Spleen (tissue), 11 donors: ENCODE measurements around the gene ROBO1. TPM values are rescaled to one million over a fixed set of nuclear protein-coding genes. Genes with fewer than 3 reads are reported as not detected.

Source experiments
- DNase-seq: peaks from one replicate; pipeline ENCODE4 v3.0.0-alpha.2; 2020
- H3K27ac ChIP-seq, 8 donors: fragments of 200-600 bp; sonication (generic) in 7 of 8; 1 replicate in 4 of 8; 2 replicates in 4 of 8; pipeline versions ENCODE4 v1.5.0 to v1.8.0; 2016 to 2021; ENCODE audit warnings: inconsistent platforms in 4 of 8, mild to moderate bottlenecking in 4 of 8, moderate library complexity in 1 of 8
- H3K27me3 ChIP-seq, 7 donors: fragments of 200-600 bp; sonication (generic) in 6 of 7; replicated peaks in 1 of 7; 1 replicate in 4 of 7; 2 replicates in 3 of 7; pipeline versions ENCODE4 v1.5.0 to v1.8.0; 2016 to 2021; ENCODE audit warnings: inconsistent platforms in 3 of 7, mild to moderate bottlenecking in 1 of 7
- H3K36me3 ChIP-seq, 6 donors: fragments of 200-600 bp; sonication (generic) in 5 of 6; 1 replicate in 4 of 6; 2 replicates in 2 of 6; pipeline versions ENCODE4 v1.5.0 to v1.8.0; 2016 to 2021; ENCODE audit warnings: inconsistent platforms in 2 of 6
- H3K4me1 ChIP-seq, 6 donors: fragments of 200-600 bp; sonication (generic) in 5 of 6; 1 replicate in 3 of 6; 2 replicates in 3 of 6; pipeline versions ENCODE4 v1.5.0 to v1.8.0; 2016 to 2021; ENCODE audit warnings: inconsistent platforms in 3 of 6
- H3K4me3 ChIP-seq, 8 donors: fragments of 200-600 bp; sonication (generic) in 7 of 8; 1 replicate in 4 of 8; 2 replicates in 4 of 8; pipeline versions ENCODE4 v1.5.0 to v1.8.0; 2016 to 2021; ENCODE audit warnings: inconsistent platforms in 4 of 8, mild to moderate bottlenecking in 4 of 8, moderate library complexity in 2 of 8
- H3K9me3 ChIP-seq, 8 donors: fragments of 200-600 bp; sonication (generic) in 7 of 8; 1 replicate in 4 of 8; 2 replicates in 4 of 8; pipeline versions ENCODE4 v1.5.0 to v1.8.0; 2016 to 2021; ENCODE audit warnings: inconsistent platforms in 4 of 8
- CTCF ChIP-seq, 11 experiments: fragments of 200-600 bp in 7 of 11; fragments of 450-650 bp in 4 of 11; sonication (generic) in 4 of 11; IDR thresholded peaks in 8 of 11; conservative IDR thresholded peaks in 3 of 11; 1 replicate in 7 of 11; 2 replicates in 4 of 11; pipeline versions ENCODE4 v1.4.0 to v1.8.0; 2016 to 2021; ENCODE audit warnings: antibody characterized with exemption in 11 of 11, inconsistent platforms in 4 of 11, mild to moderate bottlenecking in 1 of 11
- POLR2A ChIP-seq, 3 donors: fragments of 450-650 bp; IDR thresholded peaks; one replicate each; pipeline ENCODE4 v1.5.1; 2017; ENCODE audit warnings: antibody characterized with exemption in 3 of 3, mild to moderate bottlenecking in 1 of 3
- POLR2AphosphoS5 ChIP-seq, 3 donors: sonication (generic); formaldehyde crosslinking; IDR thresholded peaks; one replicate each; pipeline ENCODE4 v1.5.1; 2017; ENCODE audit warnings: antibody characterized with exemption in 3 of 3
- WGBS, 5 donors: extraction: QIAGEN DNeasy Blood & Tissue Kit in 3 of 5; methylation state at CpG; one replicate each; pipeline versions ENCODE4 v1.1.5 to v1.1.7; 2013 to 2018; 5-methylcytosine and 5-hydroxymethylcytosine counted together
- intact Hi-C: fragments of 100-400 bp; cut with DNase I; formaldehyde crosslinking; loops from one replicate; pipeline ENCODE4 v1.15.0; 2023; ENCODE audit warnings: low total_unique reads
- microRNA-seq, 3 donors: library from miRNA; unstranded; fragments of <30 nt; microRNA quantifications; one replicate each; pipeline versions ENCODE4 to v1.1.0, GENCODE V29; 2019 to 2020
- polyA plus RNA-seq, 3 donors: library from polyadenylated mRNA; stranded (reverse); fragments of 200-250 nt; gene quantifications; one replicate each; pipeline ENCODE4 v1.2.1, GENCODE V29; 2013
- small RNA-seq, 4 donors: library from RNA; depleted of rRNA; stranded (forward); fragments of <200 nt; gene quantifications; one replicate each; pipeline ENCODE3, GENCODE V24; 2016
- total RNA-seq, 7 donors: library from RNA; depleted of rRNA in 3 of 7; stranded (reverse); fragments of >200 nt in 3 of 7; fragmentation: NEBNext Ultra II Directional in 4 of 7; extraction: Animal tissue kit (Norgen Biotek cat#: 25700) in 4 of 7; gene quantifications; one replicate each; pipeline versions ENCODE4 v1.1.0 to v1.2.1, GENCODE V29; 2016 to 2021
- donor health status: healthy with polysubstance abuse.
- donor health status: DM: no; HTN: no; CAD: no; lungs with moderate emphysema.
- donor health status: DM: no; HTN: no; CAD: no.
- donor health status: Bipolar disorder and iron deficiency.
- donor health status: healthy.
- donor health status: DM: no; HTN: no; CAD: no.
- donor health status: DM: yes; HTN: yes; CAD: no.

ROBO1 gene
- total and polyA plus RNA-seq, 10 donors: 3.4 to 37.3 (median 26.0) TPM

GRCh38 chr3:78565712-78566111, 1202.1 kb downstream of the ROBO1 start:
- Histone ChIP-seq H3K9me3 (peaks cover 0 to 34% (median 9%) of the 10 kb centered on the region in 8 donors), H3K4me3 (no peak overlapping the region), H3K4me1 (no peaks in the 10 kb centered on the region), H3K36me3 (no peaks in the 10 kb centered on the region), H3K27me3 (no peaks in the 10 kb centered on the region), H3K27ac (no peak overlapping the region)
- 86 to 98% (median 94%) methylated on average over 1 of the region's 1 CpG for WGBS, 5 donors
- intact Hi-C loops: no loop called here
- no peak for DNase-seq
- TF ChIP-seq POLR2A (IDR thresholded peaks at IDR 0.05) (no peak), POLR2AphosphoS5 (IDR thresholded peaks at IDR 0.05) (no peak), CTCF (IDR thresholded peaks at IDR 0.05 in 8 of 11, conservative IDR thresholded peaks at IDR 0.05 in 3 of 11) (no peak)

GRCh38 chr3:78562328-78562727, 1205.5 kb downstream of the ROBO1 start:
- 3 to 17% (median 10%) methylated on average over 1 of the region's 1 CpG for WGBS, 5 donors
- no peak for DNase-seq
- H3K27me3 ChIP-seq: no peaks in the 10 kb centered on the region
- intact Hi-C loops: no loop called here
- no peak for TF ChIP-seq POLR2AphosphoS5 (IDR thresholded peaks at IDR 0.05)
- no peaks in the 10 kb centered on the region for H3K4me1 ChIP-seq
- H3K4me3 ChIP-seq: no peak overlapping the region
- H3K27ac ChIP-seq: no peak overlapping the region
- no peaks in the 10 kb centered on the region for H3K36me3 ChIP-seq
- H3K9me3 ChIP-seq: peaks cover 0 to 30% (median 9%) of the 10 kb centered on the region in 8 donors

Small RNA genes within 50 kb of the gene (microRNA-seq; reads per million reads assigned to microRNA genes)
- 0 to 0.36 (median 0) reads per million in 3 donors for gene MIR3923

Small RNA genes within 50 kb of the gene (small RNA-seq; reads per million reads assigned to genes)
- gene MIR3923 (0 reads per million in 4 donors), gene RN7SL751P (0 reads per million in 4 donors)
